NCI-H1048 (cell line): ENCODE data around the gene HPRT1.
"Not testable (repeated sequence)": the region's sequence is repeated elsewhere in the genome, so short reads cannot be mapped to it uniquely, and the experiment has no call there.

Experiments
- DNase-seq: peaks from one replicate; lab custom pipeline; 2025; lab: John Stamatoyannopoulos, UW

HPRT1 gene

GRCh38 chrX:134460005-134460861, at the start of gene HPRT1:
Gene HPRT1, plus strand, starts transcription at chrX:134460165. Its CDS starts 147 bp downstream, at chrX:134460312.
- DNase-seq, result no peak

GRCh38 chrX:134416087-134416486, 43.9 kb upstream of the HPRT1 start:
- no peak for DNase-seq

- DNase-seq, result no peak
Measured at GRCh38 chrX:134418317-134419113, 41.5 kb upstream of the HPRT1 start.

GRCh38 chrX:134419784-134420183, 40.2 kb upstream of the HPRT1 start:
- no peak for DNase-seq

GRCh38 chrX:134423606-134424005, 36.4 kb upstream of the HPRT1 start:
- no peak for DNase-seq

- DNase-seq, result no peak
Measured at GRCh38 chrX:134426281-134426680, 33.7 kb upstream of the HPRT1 start.

GRCh38 chrX:134431894-134432293, 28.1 kb upstream of the HPRT1 start:
- DNase-seq, result no peak

GRCh38 chrX:134435894-134436293, 24.1 kb upstream of the HPRT1 start:
- no peak for DNase-seq

- no peak for DNase-seq
Measured at GRCh38 chrX:134443020-134443419, 16.9 kb upstream of the HPRT1 start.

- no peak for DNase-seq
Measured at GRCh38 chrX:134443461-134443860, 16.5 kb upstream of the HPRT1 start.

GRCh38 chrX:134444681-134445080, 15.3 kb upstream of the HPRT1 start:
- DNase-seq, result no peak

GRCh38 chrX:134452596-134452995, 7.4 kb upstream of the HPRT1 start:
- no peak for DNase-seq

- no peak for DNase-seq
Measured at GRCh38 chrX:134453631-134454030, 6.3 kb upstream of the HPRT1 start.

GRCh38 chrX:134454506-134454905, 5.5 kb upstream of the HPRT1 start:
- no peak for DNase-seq

GRCh38 chrX:134457708-134458107, 2.3 kb upstream of the HPRT1 start:
- DNase-seq, result no peak

- no peak for DNase-seq
Measured at GRCh38 chrX:134459683-134460004, 321 bp upstream of the HPRT1 start.

GRCh38 chrX:134460862-134461220, 876 bp downstream of the HPRT1 start:
- DNase-seq, result no peak

- no peak for DNase-seq
Measured at GRCh38 chrX:134461437-134461836, 1.5 kb downstream of the HPRT1 start.

- DNase-seq, result no peak
Measured at GRCh38 chrX:134462927-134463326, 3.0 kb downstream of the HPRT1 start.

- not testable (repeated sequence) for DNase-seq
Measured at GRCh38 chrX:134464453-134464852, 4.5 kb downstream of the HPRT1 start.

- no peak for DNase-seq
Measured at GRCh38 chrX:134469486-134469885, 9.5 kb downstream of the HPRT1 start.

GRCh38 chrX:134470013-134470412, 10.0 kb downstream of the HPRT1 start:
- DNase-seq, result no peak

GRCh38 chrX:134472041-134472440, 12.1 kb downstream of the HPRT1 start:
- DNase-seq, result no peak
